ENCODE results near the gene BDKRB1. TPM values are rescaled to one million over a fixed set of nuclear protein-coding genes. Genes with fewer than 3 reads are reported as not detected.

The BDKRB1 gene
- polyA plus RNA-seq, 3 donors, result not detected

- Mint-ChIP-seq H3K4me3 (no peak overlapping the region), H3K4me1 (no peaks in the 10 kb centered on the region), H3K27ac (no peak overlapping the region), H3K9me3 (peaks cover 0 to 10% (median 7%) of the 10 kb centered on the region in 7 donors), H3K36me3 (no peaks in the 10 kb centered on the region), H3K27me3 (ENCODE audit: low read depth in 3 of 3) (peaks cover 5 to 8% (median 5%) of the 10 kb centered on the region in 3 donors)
- intact Hi-C loops (cut with micrococcal nuclease), result no loop called here
- TF ChIP-seq CTCF (IDR thresholded peaks at IDR 0.05), result no peak
- DNase-seq, result no peak
- no peak overlapping the region for H3K4me3 ChIP-seq (replicated peaks in 1 of 3; ENCODE audit: low read depth in 2 of 3, low read length in 3 of 3)
- H2AFZ ChIP-seq (ENCODE audit: insufficient read depth, low read depth, low read length, poor library complexity, severe bottlenecking), result no peak overlapping the region
- H3K4me1 ChIP-seq (ENCODE audit: control insufficient read depth in 1 of 2, insufficient read depth in 2 of 2, low read length in 2 of 2), result no peaks in the 10 kb centered on the region
- H3K27me3 ChIP-seq (ENCODE audit: control insufficient read depth in 2 of 2, insufficient read depth in 2 of 2, low read length in 2 of 2), result no peaks in the 10 kb centered on the region
- H3K4me2 ChIP-seq (replicated peaks; ENCODE audit: extremely low read depth, low read length, poor library complexity, severe bottlenecking), result no peak overlapping the region
- 94% methylated on average over 14 of the region's 18 CpGs for WGBS (ENCODE audit: insufficient coverage)
- H3K27ac ChIP-seq (ENCODE audit: low read depth in 1 of 2, low read length in 2 of 2), result no peak overlapping the region
- H3K9ac ChIP-seq (ENCODE audit: insufficient read depth, low read length, poor library complexity, severe bottlenecking), result no peak overlapping the region
- H3K9me3 ChIP-seq (replicated peaks in 1 of 2; ENCODE audit: control insufficient read depth in 1 of 2, insufficient read depth in 1 of 2, low read length in 2 of 2), result peaks cover 0 to 6% of the 10 kb centered on the region in 2 donors
- no peaks in the 10 kb centered on the region for H3K36me3 ChIP-seq (replicated peaks in 1 of 2; ENCODE audit: control insufficient read depth in 1 of 2, insufficient read depth in 2 of 2, low read length in 2 of 2)
- H3K79me2 ChIP-seq (ENCODE audit: insufficient read depth, low read length), result no peaks in the 10 kb centered on the region
- no peaks in the 10 kb centered on the region for H4K20me1 ChIP-seq (ENCODE audit: insufficient read depth, low read length)
These were observed 15.4 kb upstream of the BDKRB1 start for GRCh38 chr14:96240641-96241040.

- Histone ChIP-seq H3K4me1 (ENCODE audit: control insufficient read depth in 1 of 2, insufficient read depth in 2 of 2, low read length in 2 of 2) (no peaks in the 10 kb centered on the region), H3K27me3 (ENCODE audit: control insufficient read depth in 2 of 2, insufficient read depth in 2 of 2, low read length in 2 of 2) (no peaks in the 10 kb centered on the region), H3K36me3 (replicated peaks in 1 of 2; ENCODE audit: control insufficient read depth in 1 of 2, insufficient read depth in 2 of 2, low read length in 2 of 2) (no peaks in the 10 kb centered on the region), H3K9me3 (replicated peaks in 1 of 2; ENCODE audit: control insufficient read depth in 1 of 2, insufficient read depth in 1 of 2, low read length in 2 of 2) (peaks cover 0 to 6% of the 10 kb centered on the region in 2 donors), H4K20me1 (ENCODE audit: insufficient read depth, low read length) (no peaks in the 10 kb centered on the region), H3K9ac (ENCODE audit: insufficient read depth, low read length, poor library complexity, severe bottlenecking) (no peak overlapping the region), H3K4me2 (replicated peaks; ENCODE audit: extremely low read depth, low read length, poor library complexity, severe bottlenecking) (no peak overlapping the region), H3K79me2 (ENCODE audit: insufficient read depth, low read length) (no peaks in the 10 kb centered on the region), H2AFZ (ENCODE audit: insufficient read depth, low read depth, low read length, poor library complexity, severe bottlenecking) (no peak overlapping the region), H3K27ac (ENCODE audit: low read depth in 1 of 2, low read length in 2 of 2) (no peak overlapping the region), H3K4me3 (replicated peaks in 1 of 3; ENCODE audit: low read depth in 2 of 3, low read length in 3 of 3) (no peak overlapping the region)
- no peak for DNase-seq
- no peak for TF ChIP-seq CTCF (IDR thresholded peaks at IDR 0.05)
- Mint-ChIP-seq H3K4me3 (no peak overlapping the region), H3K4me1 (no peaks in the 10 kb centered on the region), H3K9me3 (peaks cover 0 to 10% (median 7%) of the 10 kb centered on the region in 7 donors), H3K27me3 (ENCODE audit: low read depth in 3 of 3) (peaks cover 5 to 8% (median 5%) of the 10 kb centered on the region in 3 donors), H3K27ac (no peak overlapping the region), H3K36me3 (no peaks in the 10 kb centered on the region)
- intact Hi-C loops (cut with micrococcal nuclease), result no loop called here
- 83% methylated on average over 3 of the region's 10 CpGs for WGBS (ENCODE audit: insufficient coverage)
These were observed 13.9 kb upstream of the BDKRB1 start for GRCh38 chr14:96242126-96242525.
